ENCODE results near the gene OR51B5. TPM values are rescaled to one million over a fixed set of nuclear protein-coding genes. Genes with fewer than 3 reads are reported as not detected.
A peak's percentile ranks its signal among the peaks of the same experiment; 100 is the strongest.

The OR51B5 gene
- total and polyA plus RNA-seq, 2 of the 4 experiments (the other 2 are of a cell fraction): 0.09 to 0.54 TPM

DNA sequence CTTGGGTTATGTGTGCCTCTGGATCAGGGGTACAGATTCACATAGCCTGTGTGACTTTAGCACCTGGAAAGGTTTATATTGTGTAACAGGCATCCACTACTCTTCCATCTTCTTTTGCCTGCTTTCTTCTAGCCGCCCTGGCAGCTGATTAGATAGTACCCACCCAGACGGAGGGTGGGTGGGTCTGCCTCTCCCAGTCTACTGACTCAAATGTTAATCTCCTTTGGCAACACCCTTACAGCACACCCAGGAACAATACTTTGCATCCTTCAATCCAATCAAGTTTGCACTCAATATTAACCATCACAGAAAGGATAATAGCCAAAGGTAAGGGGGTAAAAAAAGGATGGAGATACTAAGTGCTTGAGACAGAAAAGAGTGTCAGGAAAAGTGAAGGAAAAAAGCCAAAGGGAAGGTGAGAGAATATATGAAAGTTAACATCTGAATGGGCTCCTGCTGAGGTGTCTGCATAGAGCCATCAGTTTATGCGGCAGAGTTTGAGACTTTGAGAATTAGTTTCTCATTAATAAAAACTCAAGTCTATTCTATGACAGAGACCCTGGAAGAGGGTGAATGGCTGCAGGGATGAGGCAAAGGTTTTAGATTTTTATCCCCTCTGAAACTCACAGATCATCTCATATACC lies 5.3 kb upstream of the OR51B5 start:
- Histone ChIP-seq H2BK15ac (ENCODE audit: low read depth, low read length) (peak overlapping the region; percentile 73; the same call in 2 of the 3 replicates), H4K91ac (ENCODE audit: insufficient read depth, low read depth, low read length) (peak overlapping the region; percentile 86), H2AK5ac (ENCODE audit: low read depth, low read length) (peak overlapping the region; percentile 63), H3K9me3 (ENCODE audit: control insufficient read depth, insufficient read depth, low read length) (no peaks in the 10 kb centered on the region), H3K4me2 (ENCODE audit: low read depth, low read length) (no peak overlapping the region; the same call in 1 of the 2 replicates), H3K36me3 (ENCODE audit: control insufficient read depth, insufficient read depth, low read length) (no peaks in the 10 kb centered on the region), H4K20me1 (ENCODE audit: insufficient read depth, low read length) (no peaks in the 10 kb centered on the region), H3K4me1 (ENCODE audit: control insufficient read depth, insufficient read depth, low read length) (peaks cover 11% of the 10 kb centered on the region; the same call in 1 of the 2 replicates), H2BK5ac (ENCODE audit: low read depth, low read length, poor library complexity, severe bottlenecking) (peak overlapping the region; percentile 100), H2AK9ac (replicated peaks; ENCODE audit: low read depth, low read length, poor library complexity) (no peak overlapping the region), H3K27ac (ENCODE audit: insufficient read depth, low read length) (no peak overlapping the region; the same call in 1 of the 2 replicates), H2BK20ac (ENCODE audit: low read depth, low read length) (peak overlapping the region; percentile 99), H3K23ac (ENCODE audit: low read depth, low read length) (peak overlapping the region; percentile 48), H3K27me3 (ENCODE audit: control insufficient read depth, insufficient read depth, low read length) (no peaks in the 10 kb centered on the region), H4K5ac (ENCODE audit: low read depth, low read length) (peak overlapping the region; percentile 71), H3K56ac (ENCODE audit: extremely low read depth, insufficient read depth, low read length) (no peak overlapping the region), H3K14ac (replicated peaks; ENCODE audit: low read depth, low read length) (peak overlapping the region; percentile 77), H2AFZ (replicated peaks; ENCODE audit: low read length, poor library complexity) (no peak overlapping the region), H2BK120ac (ENCODE audit: low read depth, low read length) (peak overlapping the region; percentile 97), H3K4ac (ENCODE audit: low read depth, low read length) (peak overlapping the region; percentile 90), H3K4me3 (ENCODE audit: insufficient read depth, low read depth, low read length) (no peak overlapping the region), H4K8ac (ENCODE audit: low read depth in 2 of 2, low read length in 2 of 2) (peak overlapping the region; percentile 80 to 85), H3K9me1 (ENCODE audit: insufficient read depth, low read length) (no peaks in the 10 kb centered on the region), H3K18ac (ENCODE audit: low read depth, low read length) (peak overlapping the region; percentile 96), H3K79me1 (ENCODE audit: low read depth in 1 of 2, low read length in 2 of 2) (no peaks in the 10 kb centered on the region), H3K9ac (ENCODE audit: low read depth, low read length) (no peak overlapping the region)
- BruUV-seq (replicated peaks): no TSS peak
- no CpG with 5 or more reads among the region's 3 CpGs for WGBS, 2 experiments (ENCODE audit: extremely low coverage in 2 of 2, insufficient read length in 1 of 2)
- intact Hi-C loops (cut with micrococcal nuclease) (no loop called here), dilution Hi-C loops (cut with HindIII; ENCODE audit: low sequenced_read_pairs, unreplicated experiment) (no loop called here), in situ Hi-C loops (cut with MboI; ENCODE audit: low sequenced_read_pairs) (no loop called here)
- ATAC-seq (ENCODE audit: low read depth) (no peak), DNase-seq (no peak)
- CTCF ChIA-PET: interaction anchor here (0.6 to 0.9 kb wide), 2 partner anchors 13 to 1015 kb away, joined by 3 read pairs; no protein-coding TSS in a partner anchor
- POLR2A ChIA-PET (ENCODE audit: unreplicated experiment): interaction anchor here (0.9 kb wide), 1 partner anchor 15 kb away, joined by 3 read pairs; no protein-coding TSS in a partner anchor
- TF ChIP-seq SMC3 (IDR thresholded peaks at IDR 0.05; ENCODE audit: low read depth, low read length): no peak
- no peak for TF ChIP-seq RFX5 (IDR thresholded peaks at IDR 0.05; ENCODE audit: low read depth, low read length)
- TF ChIP-seq RCOR1 (IDR thresholded peaks at IDR 0.05; ENCODE audit: insufficient replicate concordance, low read length): no peak
- TF ChIP-seq BHLHE40 (IDR thresholded peaks at IDR 0.05; ENCODE audit: low read depth, low read length): no peak
- no peak for TF ChIP-seq FOS (IDR thresholded peaks at IDR 0.05; ENCODE audit: low read depth, low read length)
- TF ChIP-seq POLR2A (IDR thresholded peaks at IDR 0.05; ENCODE audit: low read depth, low read length): no peak
- no peak for TF ChIP-seq MAFK (IDR thresholded peaks at IDR 0.05; ENCODE audit: low read depth, low read length)
- TF ChIP-seq, protein P1, sequence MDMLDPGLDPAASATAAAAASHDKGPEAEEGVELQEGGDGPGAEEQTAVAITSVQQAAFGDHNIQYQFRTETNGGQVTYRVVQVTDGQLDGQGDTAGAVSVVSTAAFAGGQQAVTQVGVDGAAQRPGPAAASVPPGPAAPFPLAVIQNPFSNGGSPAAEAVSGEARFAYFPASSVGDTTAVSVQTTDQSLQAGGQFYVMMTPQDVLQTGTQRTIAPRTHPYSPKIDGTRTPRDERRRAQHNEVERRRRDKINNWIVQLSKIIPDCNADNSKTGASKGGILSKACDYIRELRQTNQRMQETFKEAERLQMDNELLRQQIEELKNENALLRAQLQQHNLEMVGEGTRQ (IDR thresholded peaks at IDR 0.05; ENCODE audit: low read depth, low read length): no peak
- no peak for TF ChIP-seq MAZ (IDR thresholded peaks at IDR 0.05; ENCODE audit: borderline replicate concordance, low read depth, low read length)
- TF ChIP-seq CEBPB (IDR thresholded peaks at IDR 0.05; ENCODE audit: low read depth, low read length): no peak
- TF ChIP-seq, protein P2, sequence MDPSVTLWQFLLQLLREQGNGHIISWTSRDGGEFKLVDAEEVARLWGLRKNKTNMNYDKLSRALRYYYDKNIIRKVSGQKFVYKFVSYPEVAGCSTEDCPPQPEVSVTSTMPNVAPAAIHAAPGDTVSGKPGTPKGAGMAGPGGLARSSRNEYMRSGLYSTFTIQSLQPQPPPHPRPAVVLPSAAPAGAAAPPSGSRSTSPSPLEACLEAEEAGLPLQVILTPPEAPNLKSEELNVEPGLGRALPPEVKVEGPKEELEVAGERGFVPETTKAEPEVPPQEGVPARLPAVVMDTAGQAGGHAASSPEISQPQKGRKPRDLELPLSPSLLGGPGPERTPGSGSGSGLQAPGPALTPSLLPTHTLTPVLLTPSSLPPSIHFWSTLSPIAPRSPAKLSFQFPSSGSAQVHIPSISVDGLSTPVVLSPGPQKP (IDR thresholded peaks at IDR 0.05; ENCODE audit: borderline replicate concordance, low read depth, low read length): no peak
- TF ChIP-seq CHD1 (IDR thresholded peaks at IDR 0.05; ENCODE audit: low read depth, low read length): no peak
- TF ChIP-seq, protein P3, sequence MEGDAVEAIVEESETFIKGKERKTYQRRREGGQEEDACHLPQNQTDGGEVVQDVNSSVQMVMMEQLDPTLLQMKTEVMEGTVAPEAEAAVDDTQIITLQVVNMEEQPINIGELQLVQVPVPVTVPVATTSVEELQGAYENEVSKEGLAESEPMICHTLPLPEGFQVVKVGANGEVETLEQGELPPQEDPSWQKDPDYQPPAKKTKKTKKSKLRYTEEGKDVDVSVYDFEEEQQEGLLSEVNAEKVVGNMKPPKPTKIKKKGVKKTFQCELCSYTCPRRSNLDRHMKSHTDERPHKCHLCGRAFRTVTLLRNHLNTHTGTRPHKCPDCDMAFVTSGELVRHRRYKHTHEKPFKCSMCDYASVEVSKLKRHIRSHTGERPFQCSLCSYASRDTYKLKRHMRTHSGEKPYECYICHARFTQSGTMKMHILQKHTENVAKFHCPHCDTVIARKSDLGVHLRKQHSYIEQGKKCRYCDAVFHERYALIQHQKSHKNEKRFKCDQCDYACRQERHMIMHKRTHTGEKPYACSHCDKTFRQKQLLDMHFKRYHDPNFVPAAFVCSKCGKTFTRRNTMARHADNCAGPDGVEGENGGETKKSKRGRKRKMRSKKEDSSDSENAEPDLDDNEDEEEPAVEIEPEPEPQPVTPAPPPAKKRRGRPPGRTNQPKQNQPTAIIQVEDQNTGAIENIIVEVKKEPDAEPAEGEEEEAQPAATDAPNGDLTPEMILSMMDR (conservative IDR thresholded peaks at IDR 0.05; ENCODE audit: low read depth, low read length): no peak
- no peak for TF ChIP-seq NFE2L2 (IDR thresholded peaks at IDR 0.05; ENCODE audit: low read depth, low read length)
- TF ChIP-seq RAD21 (IDR thresholded peaks at IDR 0.05; ENCODE audit: low read length): no peak
